Naive thymus-derived CD4-positive, alpha-beta T cell (primary cell): Measurements from ENCODE around the gene ABCC4. TPM values are rescaled to one million over a fixed set of nuclear protein-coding genes. Genes with fewer than 3 reads are reported as not detected.

Experiments
- ATAC-seq: fragments of 150-1000 bp; cut with Tn5 transposase; 2 replicates; pipeline ENCODE4 v1.10.0; 2021; ENCODE audit warnings: mild to moderate bottlenecking, moderate library complexity
- CTCF ChIA-PET: fragments of 350-600 bp; sonication (Branson Sonifier 250); formaldehyde crosslinking; loops from one replicate; lab custom pipeline; 2021; ENCODE audit warnings: antibody characterized with exemption; lab: Charles Lee
- POLR2A ChIA-PET: fragments of 350-600 bp; sonication (Branson Sonifier 250); formaldehyde crosslinking; loops from one replicate; lab custom pipeline; 2021; ENCODE audit warnings: antibody characterized with exemption, inconsistent platforms; lab: Charles Lee
- DNase-seq, 9 donors: peaks; one replicate each; pipeline versions ENCODE4 v3.0.0 to v3.0.0-alpha.2; 2020 to 2022; ENCODE audit warnings: mixed read lengths in 1 of 9
- H3K27ac ChIP-seq: one replicate; pipeline ENCODE4 v1.7.0; 2013; ENCODE audit warnings: mild to moderate bottlenecking, low read depth, low read length, moderate library complexity
- H3K27me3 ChIP-seq, 2 donors: one replicate each; pipeline ENCODE4 v1.7.0; 2013; ENCODE audit warnings: low read length in 2 of 2, mild to moderate bottlenecking in 2 of 2, moderate library complexity in 2 of 2; ENCODE audit not compliant: control insufficient read depth in 2 of 2, insufficient read depth in 2 of 2
- H3K36me3 ChIP-seq, 3 experiments: 1 replicate in 2 of 3; 2 replicates in 1 of 3; pipeline ENCODE4 v1.7.0; 2013; ENCODE audit warnings: low read length in 3 of 3, mild to moderate bottlenecking in 3 of 3, moderate library complexity in 1 of 3; ENCODE audit not compliant: insufficient read depth in 3 of 3, control insufficient read depth in 2 of 3
- H3K4me1 ChIP-seq, 2 donors: one replicate each; pipeline ENCODE4 v1.7.0; 2013; ENCODE audit warnings: low read length in 2 of 2, mild to moderate bottlenecking in 2 of 2, moderate library complexity in 1 of 2; ENCODE audit not compliant: control insufficient read depth in 2 of 2, insufficient read depth in 2 of 2
- H3K4me3 ChIP-seq: 2 replicates; pipeline ENCODE4 v1.7.0; 2013; ENCODE audit warnings: mild to moderate bottlenecking, low read length
- H3K9me3 ChIP-seq, 3 experiments: 1 replicate in 2 of 3; 2 replicates in 1 of 3; pipeline ENCODE4 v1.7.0; 2013; ENCODE audit warnings: low read length in 3 of 3; ENCODE audit not compliant: control insufficient read depth in 2 of 3
- H3K27ac Mint-ChIP-seq, 9 donors: one replicate each; pipeline ENCODE4 v1.8.0; 2020 to 2022; ENCODE audit warnings: mixed read lengths in 9 of 9, mild to moderate bottlenecking in 8 of 9, moderate library complexity in 5 of 9, inconsistent platforms in 2 of 9
- H3K27me3 Mint-ChIP-seq, 5 donors: one replicate each; pipeline ENCODE4 v1.8.0; 2021 to 2022; ENCODE audit warnings: mixed read lengths in 5 of 5, mild to moderate bottlenecking in 1 of 5
- H3K36me3 Mint-ChIP-seq, 5 donors: one replicate each; pipeline ENCODE4 v1.8.0; 2020 to 2022; ENCODE audit warnings: mixed read lengths in 5 of 5, mild to moderate bottlenecking in 3 of 5, inconsistent platforms in 1 of 5
- H3K4me1 Mint-ChIP-seq, 7 donors: one replicate each; pipeline ENCODE4 v1.8.0; 2020 to 2022; ENCODE audit warnings: mixed read lengths in 7 of 7, mild to moderate bottlenecking in 3 of 7, inconsistent platforms in 1 of 7
- H3K4me3 Mint-ChIP-seq, 10 donors: one replicate each; pipeline ENCODE4 v1.8.0; 2020 to 2022; ENCODE audit warnings: mild to moderate bottlenecking in 10 of 10, mixed read lengths in 10 of 10, moderate library complexity in 6 of 10, inconsistent platforms in 2 of 10
- H3K9me3 Mint-ChIP-seq, 11 donors: one replicate each; pipeline ENCODE4 v1.8.0; 2020 to 2022; ENCODE audit warnings: mixed read lengths in 11 of 11, mild to moderate bottlenecking in 4 of 11, inconsistent platforms in 1 of 11, moderate library complexity in 1 of 11
- intact Hi-C, 2 donors: fragments of 100-400 bp; cut with micrococcal nuclease; formaldehyde crosslinking; loops; one replicate each; pipeline ENCODE4 v1.15.1; 2023
- polyA plus RNA-seq, 2 donors: library from polyadenylated mRNA; unstranded; fragments of 300-500 nt; fragmentation: Illumina TruSeq; gene quantifications; one replicate each; pipeline ENCODE4 v1.2.3, GENCODE V29; 2021
- total RNA-seq, 6 experiments: library from RNA in 5 of 6; stranded (reverse) in 5 of 6; gene quantifications; 1 replicate in 5 of 6; 2 replicates in 1 of 6; pipeline ENCODE4 v1.2.3 and lab custom pipeline; 2021 to 2026

Gene ABCC4
- total and polyA plus RNA-seq, 7 experiments from 2014 or later, result 3.5 to 9.2 (median 7.3) TPM

DNA sequence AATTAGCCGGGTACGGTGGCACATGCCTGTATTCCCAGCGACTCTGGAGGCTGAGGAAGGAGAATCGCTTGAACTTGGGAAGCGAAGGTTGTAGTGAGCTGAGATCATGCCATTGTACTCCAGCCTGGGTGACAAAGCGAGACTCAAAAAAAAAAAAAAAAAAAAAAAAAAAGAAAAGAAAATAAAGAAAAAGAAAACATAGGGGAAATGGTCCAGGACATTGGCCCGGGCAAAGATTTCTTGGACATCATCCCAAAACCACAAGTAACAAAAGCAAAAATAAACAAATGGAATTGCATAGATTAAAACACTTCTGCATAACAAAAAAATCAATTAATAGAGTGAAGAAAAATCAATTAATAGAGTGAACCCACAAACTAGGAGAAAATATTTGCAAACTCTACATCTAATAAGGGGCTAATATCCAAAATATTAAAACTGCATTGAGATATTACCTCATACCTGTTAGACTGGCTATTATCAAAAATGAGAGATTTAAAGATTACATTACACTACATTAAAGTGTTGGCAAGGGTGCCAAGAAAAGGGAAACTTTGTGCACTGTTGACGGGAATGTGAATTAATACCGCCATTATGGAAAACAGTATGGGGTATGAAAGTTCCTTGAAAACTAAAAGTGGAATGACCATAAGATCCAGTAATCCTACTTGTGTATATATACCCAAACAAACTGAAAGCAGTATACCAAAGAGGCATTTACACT, 18.5 kb upstream of the ABCC4 start:
- no peaks in the 10 kb centered on the region for H3K27me3 ChIP-seq
- peaks cover 0 to 6% (median 0%) of the 10 kb centered on the region in 5 donors for H3K27me3 Mint-ChIP-seq
- no peak overlapping the region for H3K27ac Mint-ChIP-seq
- intact Hi-C loops, result no loop called here
- no peaks in the 10 kb centered on the region for H3K9me3 ChIP-seq
- no peaks in the 10 kb centered on the region for H3K36me3 Mint-ChIP-seq
- DNase-seq (no peak), ATAC-seq (no peak)
- no peak overlapping the region for H3K4me3 ChIP-seq
- ChIA-PET POLR2A (no interaction called here), CTCF (no interaction called here)
- no peaks in the 10 kb centered on the region for H3K9me3 Mint-ChIP-seq
- no peak overlapping the region for H3K4me3 Mint-ChIP-seq
- no peaks in the 10 kb centered on the region for H3K4me1 Mint-ChIP-seq
- no peaks in the 10 kb centered on the region for H3K4me1 ChIP-seq
- H3K36me3 ChIP-seq, result no peaks in the 10 kb centered on the region
- no peak overlapping the region for H3K27ac ChIP-seq

DNA sequence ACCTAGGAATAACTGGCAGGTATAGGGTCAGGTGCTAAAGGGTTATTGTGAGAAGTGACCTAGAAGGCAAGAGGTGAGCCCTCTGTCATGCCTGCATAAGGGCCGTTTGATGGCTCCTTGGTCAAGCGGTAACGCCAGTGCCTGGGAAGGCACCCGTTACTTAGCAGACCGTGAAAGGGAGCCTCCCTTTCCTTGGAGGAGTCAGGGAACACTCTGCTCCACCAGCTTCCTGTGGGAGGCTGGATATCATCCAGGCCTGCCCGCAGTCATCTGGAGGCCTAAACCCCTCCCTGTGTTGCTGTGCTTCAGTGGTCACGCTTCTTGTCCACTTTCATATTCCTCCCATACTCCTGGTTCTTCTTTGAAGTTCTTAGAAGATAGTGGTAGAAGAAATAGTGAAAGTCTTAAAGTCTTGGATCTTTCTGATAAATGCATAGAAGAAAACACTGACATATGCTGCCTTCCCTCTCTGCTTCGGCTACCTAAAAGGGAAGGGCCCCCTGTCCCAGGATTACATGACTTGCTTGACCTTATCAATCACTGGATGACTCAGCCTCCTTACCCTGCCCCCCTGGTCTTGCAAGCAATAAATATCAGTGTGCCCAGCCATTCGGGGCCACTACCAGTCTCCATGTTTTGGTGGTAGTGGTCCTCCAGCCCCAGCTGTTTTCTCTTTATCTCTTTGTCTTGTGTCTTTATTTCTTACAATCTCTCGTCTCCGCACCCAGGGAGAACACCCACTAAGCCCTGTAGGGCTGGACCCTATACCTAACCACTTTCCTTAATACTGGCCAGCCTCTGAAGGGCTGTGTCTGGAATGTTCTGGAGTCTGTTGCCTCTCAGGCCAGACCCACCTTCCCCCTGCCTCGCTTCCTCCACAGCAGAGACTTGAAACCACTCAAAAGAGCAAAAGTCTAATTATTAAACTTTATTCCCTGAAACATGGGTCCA, 16.1 kb upstream of the ABCC4 start:
- Mint-ChIP-seq H3K27ac (no peak overlapping the region), H3K27me3 (peaks cover 0 to 6% (median 0%) of the 10 kb centered on the region in 5 donors), H3K36me3 (no peaks in the 10 kb centered on the region), H3K4me1 (no peaks in the 10 kb centered on the region), H3K9me3 (no peaks in the 10 kb centered on the region), H3K4me3 (no peak overlapping the region)
- intact Hi-C loops, result no loop called here
- DNase-seq, result no peak
- Histone ChIP-seq H3K27me3 (no peaks in the 10 kb centered on the region), H3K4me1 (no peaks in the 10 kb centered on the region), H3K36me3 (no peaks in the 10 kb centered on the region), H3K9me3 (no peaks in the 10 kb centered on the region), H3K4me3 (no peak overlapping the region), H3K27ac (no peak overlapping the region)
- ChIA-PET POLR2A (no interaction called here), CTCF (no interaction called here)
- ATAC-seq, result no peak

DNA sequence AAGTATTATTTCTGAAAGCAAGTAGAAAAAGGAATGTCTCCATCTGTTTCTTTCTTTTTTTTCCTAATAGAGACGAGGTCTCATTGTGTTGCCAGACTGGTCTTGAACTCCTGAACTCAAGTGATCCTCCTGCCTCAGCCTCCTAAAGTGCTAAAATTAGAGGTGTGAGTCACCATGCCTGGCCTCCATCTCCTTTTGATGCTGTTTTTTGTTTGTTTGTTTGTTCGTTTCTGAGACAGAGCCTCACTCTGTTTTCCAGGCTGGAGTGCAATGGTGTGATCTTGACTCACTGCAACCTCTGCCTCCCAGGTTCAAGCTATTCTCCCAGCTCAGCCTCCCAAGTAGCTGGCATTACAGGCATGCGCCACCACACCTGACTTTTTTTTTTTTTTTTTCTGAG, 14.5 kb upstream of the ABCC4 start:
- ChIA-PET CTCF (interaction anchor here (0.7 kb wide), 1 partner anchor 9 kb away, joined by 3 read pairs; no protein-coding TSS in a partner anchor), POLR2A (no interaction called here)
- no peaks in the 10 kb centered on the region for H3K9me3 ChIP-seq
- peaks cover 0 to 1% (median 0%) of the 10 kb centered on the region in 11 donors for H3K9me3 Mint-ChIP-seq
- no peaks in the 10 kb centered on the region for H3K4me1 Mint-ChIP-seq
- no peak overlapping the region for H3K4me3 Mint-ChIP-seq
- intact Hi-C loops, result no loop called here
- ATAC-seq (no peak), DNase-seq (no peak)
- H3K36me3 ChIP-seq, result no peaks in the 10 kb centered on the region
- no peak overlapping the region for H3K4me3 ChIP-seq
- H3K27ac ChIP-seq, result no peak overlapping the region
- H3K27me3 Mint-ChIP-seq, result peaks cover 0 to 10% (median 0%) of the 10 kb centered on the region in 5 donors
- no peaks in the 10 kb centered on the region for H3K36me3 Mint-ChIP-seq
- no peaks in the 10 kb centered on the region for H3K27me3 ChIP-seq
- H3K4me1 ChIP-seq, result no peaks in the 10 kb centered on the region
- H3K27ac Mint-ChIP-seq, result no peak overlapping the region

DNA sequence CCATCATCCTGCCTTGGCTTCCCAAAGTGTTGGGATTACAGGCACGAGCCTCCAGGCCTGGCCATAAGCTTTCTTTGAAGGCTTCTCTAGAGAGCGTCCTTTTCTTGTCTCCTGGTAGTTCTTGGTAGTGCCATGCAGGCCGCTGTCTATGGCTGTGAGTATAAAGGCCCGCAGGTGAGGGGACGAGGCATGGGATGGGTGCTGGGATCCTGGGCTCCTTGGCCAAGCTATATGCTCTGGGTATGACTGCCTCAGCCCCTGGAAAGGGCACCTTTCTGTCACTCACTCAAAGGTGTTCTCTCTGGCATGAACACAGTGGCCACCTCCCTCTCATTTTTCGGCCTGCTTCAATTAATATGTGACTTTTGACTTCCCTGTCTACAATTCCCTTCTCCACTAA, 6.3 kb upstream of the ABCC4 start:
- H3K4me3 Mint-ChIP-seq, result no peak overlapping the region
- ATAC-seq (no peak), DNase-seq (no peak)
- H3K4me1 ChIP-seq, result no peaks in the 10 kb centered on the region
- H3K36me3 ChIP-seq, result no peaks in the 10 kb centered on the region
- intact Hi-C loops, result no loop called here
- no peak overlapping the region for H3K27ac Mint-ChIP-seq
- H3K27me3 ChIP-seq, result no peaks in the 10 kb centered on the region
- POLR2A ChIA-PET, result no interaction called here
- H3K27me3 Mint-ChIP-seq, result peaks cover 0 to 8% (median 4%) of the 10 kb centered on the region in 5 donors
- no peaks in the 10 kb centered on the region for H3K9me3 ChIP-seq
- H3K4me3 ChIP-seq, result no peak overlapping the region
- peaks cover 0 to 4% (median 0%) of the 10 kb centered on the region in 5 donors for H3K36me3 Mint-ChIP-seq
- peaks cover 0 to 5% (median 0%) of the 10 kb centered on the region in 7 donors for H3K4me1 Mint-ChIP-seq
- H3K27ac ChIP-seq, result no peak overlapping the region
- peaks cover 0 to 2% (median 0%) of the 10 kb centered on the region in 11 donors for H3K9me3 Mint-ChIP-seq
- CTCF ChIA-PET, result no interaction called here

DNA sequence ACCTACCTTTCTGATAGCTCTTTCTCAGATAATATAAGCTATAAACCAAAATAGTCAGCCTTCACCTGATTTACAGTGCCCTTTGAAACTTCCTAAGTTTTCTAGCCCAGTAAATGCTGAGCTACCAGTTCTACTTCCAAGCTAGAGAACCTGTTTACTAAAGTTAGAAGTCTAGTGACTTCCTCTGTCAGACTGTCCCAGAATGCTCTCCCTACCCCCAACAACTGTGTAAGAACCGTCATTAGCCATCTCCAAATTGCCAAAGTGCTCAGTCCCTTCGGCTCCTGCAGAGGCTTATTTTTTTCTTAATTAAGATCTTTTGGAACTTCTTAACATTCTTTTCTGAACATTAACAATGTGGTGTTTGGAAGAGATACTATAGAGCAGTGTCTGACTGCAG, 3.2 kb upstream of the ABCC4 start:
- peaks cover 4 to 27% (median 16%) of the 10 kb centered on the region in 7 donors for H3K4me1 Mint-ChIP-seq
- peaks cover 0 to 5% of the 10 kb centered on the region in 2 donors for H3K4me1 ChIP-seq
- no peak for DNase-seq
- H3K27ac ChIP-seq, result no peak overlapping the region
- H3K36me3 ChIP-seq, result no peaks in the 10 kb centered on the region
- no peak for ATAC-seq
- no peak overlapping the region for H3K4me3 ChIP-seq
- peaks cover 0 to 4% (median 0%) of the 10 kb centered on the region in 5 donors for H3K36me3 Mint-ChIP-seq
- peaks cover 0 to 2% (median 0%) of the 10 kb centered on the region in 11 donors for H3K9me3 Mint-ChIP-seq
- H3K27me3 ChIP-seq, result no peaks in the 10 kb centered on the region
- CTCF ChIA-PET, result interaction anchor here (0.6 kb wide), 1 partner anchor 76 kb away, joined by 3 read pairs; no protein-coding TSS in a partner anchor
- no peaks in the 10 kb centered on the region for H3K9me3 ChIP-seq
- H3K4me3 Mint-ChIP-seq, result no peak overlapping the region
- peaks cover 0 to 15% (median 0%) of the 10 kb centered on the region in 5 donors for H3K27me3 Mint-ChIP-seq
- intact Hi-C loops, result no loop called here
- POLR2A ChIA-PET, result no interaction called here
- peak overlapping the region in 1 of 9 donors; percentile 70 for H3K27ac Mint-ChIP-seq

DNA sequence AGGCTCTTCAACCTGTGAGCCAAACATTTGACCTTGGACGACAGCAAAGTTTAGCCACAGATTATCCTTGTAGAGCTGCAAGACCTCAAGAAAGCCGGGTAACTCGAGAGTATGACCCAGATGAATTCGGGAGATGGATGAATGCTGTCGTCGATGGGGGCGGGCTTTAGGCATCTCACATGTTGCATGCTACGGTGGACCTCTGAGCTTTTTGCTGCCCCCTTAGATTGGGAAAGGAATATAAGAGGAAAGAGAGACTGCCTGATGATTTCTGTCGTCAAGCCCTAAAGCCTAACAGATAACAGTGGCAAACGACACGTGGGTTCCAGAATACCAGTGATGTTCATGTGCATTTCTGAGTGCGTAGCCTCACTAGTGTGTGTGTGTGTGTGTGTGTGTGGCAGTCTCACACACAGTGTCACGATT, 730 bp upstream of the ABCC4 start:
- Histone ChIP-seq H3K9me3 (no peaks in the 10 kb centered on the region), H3K36me3 (no peaks in the 10 kb centered on the region), H3K27me3 (no peaks in the 10 kb centered on the region), H3K27ac (peak overlapping the region; percentile 14), H3K4me3 (peak overlapping the region; percentile 50), H3K4me1 (peaks cover 0 to 5% of the 10 kb centered on the region in 2 donors)
- POLR2A ChIA-PET, result interaction anchor here (0.9 to 1.1 kb wide), 2 partner anchors 16 to 375 kb away, joined by 3 read pairs; partner anchors contain the start of gene DNAJC3
- H3K4me1 Mint-ChIP-seq, result peaks cover 4 to 41% (median 27%) of the 10 kb centered on the region in 7 donors
- peaks cover 0 to 2% (median 0%) of the 10 kb centered on the region in 11 donors for H3K9me3 Mint-ChIP-seq
- H3K36me3 Mint-ChIP-seq, result no peaks in the 10 kb centered on the region
- peak overlapping the region in 3 of 9 donors; percentile 14 to 32 (median 32) for H3K27ac Mint-ChIP-seq
- CTCF ChIA-PET, result interaction anchor here (1.0 kb wide), 1 partner anchor 113 kb away, joined by 4 read pairs; no protein-coding TSS in a partner anchor
- peaks cover 0 to 15% (median 0%) of the 10 kb centered on the region in 5 donors for H3K27me3 Mint-ChIP-seq
- intact Hi-C loops, result loop anchor here (1.0 to 2.0 kb wide), 4 partner anchors 102 to 753 kb away; partner anchors contain the start of gene DNAJC3 (in 2 of the 2)
- DNase-seq (peak in 3 of 9 donors; percentile 2 to 8 (median 4)), ATAC-seq (no peak)
- H3K4me3 Mint-ChIP-seq, result peak overlapping the region; percentile 75 to 96 (median 82)
